Hematopoietic multipotent progenitor cell treated with erythropoietin and hydrocortisone succinate and interleukin-3 and kit ligand, for 17 days (in vitro differentiated cells): ENCODE measurements around the gene FAM174C.

ENCODE experiments used
- DNase-seq: peaks from one replicate; pipeline ENCODE4 v3.0.0-alpha.2; 2015; ENCODE audit warnings: low spot score

The FAM174C gene

GRCh38 chr19:1250437-1251260 lies 24.7 kb upstream of the FAM174C start:
- peak; percentile 51 for DNase-seq

GRCh38 chr19:1251330-1252220 lies 23.8 kb upstream of the FAM174C start:
- peak; percentile 57 for DNase-seq

- peak; percentile 69 for DNase-seq
Measured at GRCh38 chr19:1252221-1252820, 23.0 kb upstream of the FAM174C start.

- peak; percentile 81 for DNase-seq
Measured at GRCh38 chr19:1252821-1253513, 22.4 kb upstream of the FAM174C start.

- no peak for DNase-seq
Measured at GRCh38 chr19:1253514-1254080, 21.7 kb upstream of the FAM174C start.

GRCh38 chr19:1254081-1254527 lies 21.2 kb upstream of the FAM174C start:
- DNase-seq, result no peak

GRCh38 chr19:1254530-1255185 lies 20.7 kb upstream of the FAM174C start:
- DNase-seq, result no peak

GRCh38 chr19:1255186-1256161 lies 19.9 kb upstream of the FAM174C start:
- DNase-seq, result no peak

GRCh38 chr19:1256646-1257474 lies 18.5 kb upstream of the FAM174C start:
- DNase-seq, result no peak

- no peak for DNase-seq
Measured at GRCh38 chr19:1257475-1258162, 17.7 kb upstream of the FAM174C start.

- DNase-seq, result no peak
Measured at GRCh38 chr19:1258163-1258492, 17.2 kb upstream of the FAM174C start.

GRCh38 chr19:1258707-1259205 lies 16.6 kb upstream of the FAM174C start:
- DNase-seq, result no peak

GRCh38 chr19:1259206-1259875 lies 16.0 kb upstream of the FAM174C start:
- peak; percentile 55 for DNase-seq

GRCh38 chr19:1259876-1260748 lies 15.2 kb upstream of the FAM174C start:
- DNase-seq, result no peak

GRCh38 chr19:1260749-1261537 lies 14.4 kb upstream of the FAM174C start:
- DNase-seq, result peak; percentile 98

GRCh38 chr19:1261538-1261797 lies 13.9 kb upstream of the FAM174C start:
- DNase-seq, result peak; percentile 58
